Fibroblast of lung (primary cell): ENCODE data around the gene WIPF2.

Experiments used
- CTCF ChIP-seq, 2 donors: IDR thresholded peaks in 1 of 2; conservative IDR thresholded peaks in 1 of 2; 1 replicate in 1 of 2; 2 replicates in 1 of 2; pipeline ENCODE4 v1.5.1; 2011 to 2012; ENCODE audit warnings: low read length in 2 of 2, control low read depth in 1 of 2, inconsistent platforms in 1 of 2, low read depth in 1 of 2, mild to moderate bottlenecking in 1 of 2
- EZH2 ChIP-seq: IDR thresholded peaks from 2 replicates; pipeline ENCODE4 v1.5.1; 2012; ENCODE audit warnings: low read length, control low read depth, mild to moderate bottlenecking; ENCODE audit errors: missing control alignments

DNA sequence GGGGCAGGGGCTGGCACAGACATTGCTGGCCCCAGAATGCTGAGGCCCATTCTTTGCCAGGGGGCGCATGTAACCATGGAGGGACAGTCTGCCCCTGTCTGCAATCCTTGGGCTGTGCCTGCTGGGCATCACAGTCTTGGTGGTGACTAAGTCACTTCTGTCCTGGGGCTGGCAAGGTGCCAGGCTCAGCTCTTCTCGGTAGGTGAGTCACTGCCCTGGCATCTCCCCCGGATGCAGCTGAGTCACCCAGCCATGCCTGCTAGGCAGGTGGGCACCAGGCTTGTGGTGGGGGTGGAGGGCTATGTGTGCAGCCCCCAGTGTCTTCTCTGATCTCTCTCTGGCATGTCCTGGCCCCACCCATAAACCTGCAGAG is 95.5 kb downstream of the WIPF2 start:
- TF ChIP-seq CTCF (conservative IDR thresholded peaks at IDR 0.05 in 1 of 2, IDR thresholded peaks at IDR 0.05 in 1 of 2; ENCODE audit: low read depth in 1 of 2, low read length in 2 of 2) (no peak), EZH2 (no peak)
